GM21786 (cell line): Measurements from ENCODE around the gene NUBPL.
"Not testable (repeated sequence)": the region's sequence is repeated elsewhere in the genome, so short reads cannot be mapped to it uniquely, and the experiment has no call there.

ENCODE experiments used
- ATAC-seq: cut with Tn5 transposase; IDR thresholded peaks from one replicate; pipeline ENCODE4 v1.9.1; 2021; ENCODE audit not compliant: unreplicated experiment

NUBPL gene

GRCh38 chr14:31672709-31673108 is 111.5 kb downstream of the NUBPL start:
- ATAC-seq = no peak

- no peak for ATAC-seq
These were observed 115.8 kb downstream of the NUBPL start for GRCh38 chr14:31677052-31677451.

- no peak for ATAC-seq
These were observed 116.4 kb downstream of the NUBPL start for GRCh38 chr14:31677630-31678029.

- no peak for ATAC-seq
These were observed 117.4 kb downstream of the NUBPL start for GRCh38 chr14:31678421-31679249.

GRCh38 chr14:31682768-31683167 is 121.6 kb downstream of the NUBPL start:
- no peak for ATAC-seq

GRCh38 chr14:31687726-31688125 is 126.5 kb downstream of the NUBPL start:
- ATAC-seq = no peak

GRCh38 chr14:31690056-31690455 is 128.9 kb downstream of the NUBPL start:
- no peak for ATAC-seq

- ATAC-seq = no peak
These were observed 131.2 kb downstream of the NUBPL start for GRCh38 chr14:31692376-31692781.

GRCh38 chr14:31696378-31696777 is 135.2 kb downstream of the NUBPL start:
- no peak for ATAC-seq

- ATAC-seq = no peak
These were observed 138.6 kb downstream of the NUBPL start for GRCh38 chr14:31699809-31700208.

GRCh38 chr14:31700282-31701074 is 139.3 kb downstream of the NUBPL start:
- ATAC-seq = no peak

- no peak for ATAC-seq
These were observed 140.9 kb downstream of the NUBPL start for GRCh38 chr14:31702130-31702529.

GRCh38 chr14:31703056-31703455 is 141.9 kb downstream of the NUBPL start:
- no peak for ATAC-seq

- no peak for ATAC-seq
These were observed 144.5 kb downstream of the NUBPL start for GRCh38 chr14:31705731-31706130.

GRCh38 chr14:31708661-31709060 is 147.5 kb downstream of the NUBPL start:
- ATAC-seq = not testable (repeated sequence)

GRCh38 chr14:31712244-31713127 is 151.3 kb downstream of the NUBPL start:
- ATAC-seq = no peak

GRCh38 chr14:31716208-31716607 is 155.0 kb downstream of the NUBPL start:
- no peak for ATAC-seq

GRCh38 chr14:31717294-31718085 is 156.3 kb downstream of the NUBPL start:
- no peak for ATAC-seq

GRCh38 chr14:31718585-31718984 is 157.4 kb downstream of the NUBPL start:
- ATAC-seq = no peak

- no peak for ATAC-seq
These were observed 157.8 kb downstream of the NUBPL start for GRCh38 chr14:31718985-31719384.
